SK-N-SH (cell line): ENCODE results near the gene PLAC1. TPM values are rescaled to one million over a fixed set of nuclear protein-coding genes. Genes with fewer than 3 reads are reported as not detected.

Experiments used
- CTCF ChIA-PET: fragments of 300-600, 350-600 bp; formaldehyde crosslinking; extraction: SDS; loops from one replicate; lab custom pipeline; 2021; lab: Yijun Ruan, JAX
- POLR2A ChIA-PET: fragments of 350-600 bp; sonication (Branson Sonifier 250); formaldehyde crosslinking; extraction: SDS; loops from one replicate; lab custom pipeline; 2020; ENCODE audit warnings: antibody characterized with exemption, inconsistent platforms; lab: Yijun Ruan, JAX
- DNase-seq: peaks from one replicate; pipeline ENCODE4 v3.0.0; 2012
- H2AFZ ChIP-seq: fragments of 200-600 bp; sonication (generic); 2 replicates; pipeline ENCODE4 v1.8.1; 2016; ENCODE audit warnings: antibody characterized with exemption, mild to moderate bottlenecking, low read depth
- H3F3A ChIP-seq: fragments of 200-600 bp; sonication (generic); replicated peaks from 2 replicates; pipeline ENCODE3; 2016; ENCODE audit warnings: antibody characterized with exemption, mild to moderate bottlenecking; ENCODE audit not compliant: insufficient read depth
- H3K27ac ChIP-seq, 2 experiments: fragments of 200-500 bp in 1 of 2; fragments of 200-600 bp in 1 of 2; sonication (Bioruptor generic) in 1 of 2; sonication (generic), shearing (Covaris generic) in 1 of 2; 2 replicates each; pipeline versions ENCODE4 v1.5.1 to v1.6.1; 2014 to 2016; ENCODE audit warnings: low read depth in 2 of 2, inconsistent platforms in 1 of 2, low read length in 1 of 2, mild to moderate bottlenecking in 1 of 2, mixed read lengths in 1 of 2
- H3K27me3 ChIP-seq: fragments of 200-600 bp; sonication (generic), shearing (Covaris generic); 2 replicates; pipeline ENCODE4 v1.6.1; 2016; ENCODE audit warnings: mixed run types; ENCODE audit not compliant: insufficient read depth
- H3K36me3 ChIP-seq, 2 experiments: fragments of 200-500 bp in 1 of 2; fragments of 200-600 bp in 1 of 2; sonication (Bioruptor generic) in 1 of 2; sonication (generic) in 1 of 2; replicated peaks in 1 of 2; 2 replicates each; pipeline versions ENCODE3 to v1.5.1; 2014 to 2016; ENCODE audit warnings: low read length in 1 of 2, mild to moderate bottlenecking in 1 of 2; ENCODE audit not compliant: insufficient read depth in 2 of 2, control insufficient read depth in 1 of 2
- H3K4me1 ChIP-seq, 2 experiments: fragments of 200-500 bp in 1 of 2; fragments of 200-600 bp in 1 of 2; sonication (Bioruptor generic) in 1 of 2; sonication (generic), shearing (Covaris generic) in 1 of 2; 2 replicates each; pipeline versions ENCODE4 v1.5.1 to v1.6.1; 2014 to 2016; ENCODE audit warnings: low read depth in 1 of 2, low read length in 1 of 2, mixed run types in 1 of 2; ENCODE audit not compliant: insufficient read depth in 2 of 2, control insufficient read depth in 1 of 2
- H3K4me2 ChIP-seq: fragments of 200-600 bp; sonication (generic), shearing (Covaris generic); 2 replicates; pipeline ENCODE4 v1.6.1; 2017; ENCODE audit warnings: mixed run types
- H3K4me3 ChIP-seq, 2 experiments: fragments of 200-500 bp in 1 of 2; fragments of 200-600 bp in 1 of 2; sonication (Bioruptor generic) in 1 of 2; sonication (generic), shearing (Covaris generic) in 1 of 2; 2 replicates each; pipeline versions ENCODE4 v1.5.1 to v1.8.1; 2014 to 2016; ENCODE audit warnings: low read depth in 2 of 2, inconsistent platforms in 1 of 2, low read length in 1 of 2, mild to moderate bottlenecking in 1 of 2, mixed read lengths in 1 of 2, moderate library complexity in 1 of 2
- H3K79me2 ChIP-seq: fragments of 200-600 bp; sonication (generic); 2 replicates; pipeline ENCODE4 v1.8.1; 2017; ENCODE audit warnings: mild to moderate bottlenecking; ENCODE audit not compliant: insufficient read depth
- H3K9ac ChIP-seq: fragments of 200-600 bp; sonication (generic); 2 replicates; pipeline ENCODE4 v1.6.1; 2017; ENCODE audit warnings: mixed run types
- H3K9me2 ChIP-seq: fragments of 200-600 bp; sonication (generic); 2 replicates; pipeline ENCODE4 v1.6.1; 2017; ENCODE audit warnings: mixed run types
- H3K9me3 ChIP-seq: fragments of 200-600 bp; sonication (generic); 2 replicates; pipeline ENCODE4 v1.6.1; 2017; ENCODE audit warnings: mixed run types, mild to moderate bottlenecking, moderate library complexity
- H4K20me1 ChIP-seq: fragments of 200-600 bp; sonication (generic); 2 replicates; pipeline ENCODE4 v1.6.1; 2017; ENCODE audit warnings: mild to moderate bottlenecking, mixed run types; ENCODE audit not compliant: insufficient read depth
- CHD2 ChIP-seq: fragments of 150-350 bp; IDR thresholded peaks from 2 replicates; pipeline ENCODE4 v1.6.1; 2018; ENCODE audit warnings: low read length; ENCODE audit not compliant: partially characterized antibody
- CTCF ChIP-seq: fragments of 200-600 bp; sonication (generic); IDR thresholded peaks from 2 replicates; pipeline ENCODE4 v1.6.1; 2017; ENCODE audit warnings: antibody characterized with exemption, mild to moderate bottlenecking, moderate library complexity
- EP300 ChIP-seq, 2 experiments: IDR thresholded peaks; 2 replicates each; pipeline versions ENCODE4 v1.4.0 to v1.6.1; 2012; ENCODE audit warnings: borderline replicate concordance in 1 of 2, low read depth in 1 of 2, low read length in 1 of 2
- EZH2phosphoT487 ChIP-seq: fragments of 200-600 bp; sonication (generic); IDR thresholded peaks from 2 replicates; pipeline ENCODE4 v1.6.1; 2017; ENCODE audit warnings: low read depth, mixed run types, mild to moderate bottlenecking, antibody characterized with exemption, moderate library complexity, borderline replicate concordance
- GABPA ChIP-seq: IDR thresholded peaks from 2 replicates; pipeline ENCODE4 v1.4.0; 2012; ENCODE audit warnings: low read depth, mild to moderate bottlenecking
- IRF3 ChIP-seq: fragments of 150-350 bp; IDR thresholded peaks from 2 replicates; pipeline ENCODE4 v1.6.1; 2016; ENCODE audit warnings: mild to moderate bottlenecking, low read depth, low read length
- JUND ChIP-seq: IDR thresholded peaks from 2 replicates; pipeline ENCODE4 v1.4.0; 2012
- MAX ChIP-seq: IDR thresholded peaks from 2 replicates; pipeline ENCODE4 v1.4.0; 2012; ENCODE audit warnings: low read depth
- PBX3 ChIP-seq: IDR thresholded peaks from 2 replicates; pipeline ENCODE4; 2012
- RFX5 ChIP-seq: IDR thresholded peaks from 2 replicates; pipeline ENCODE4 v1.6.1; 2012; ENCODE audit warnings: mild to moderate bottlenecking, improper control_type of control experiment, low read length
- SIN3A ChIP-seq: IDR thresholded peaks from 2 replicates; pipeline ENCODE4 v1.6.1; 2012; ENCODE audit warnings: low read depth, mild to moderate bottlenecking, low read length, moderate library complexity, borderline replicate concordance
- YY1 ChIP-seq: IDR thresholded peaks from 2 replicates; pipeline ENCODE4 v1.4.0; 2012; ENCODE audit warnings: low read depth, mild to moderate bottlenecking
- WGBS: methylation state at CpG from one replicate; pipeline ENCODE4 v1.1.6; 2017; ENCODE audit warnings: low lambda C conversion rate; 5-methylcytosine and 5-hydroxymethylcytosine counted together
- polyA plus RNA-seq, 3 experiments: library from polyadenylated mRNA; depleted of rRNA; stranded (reverse); fragments of >200 nt; gene quantifications; 2 replicates each; pipeline ENCODE4 v1.2.3, GENCODE V29; 2012

Gene PLAC1
- polyA plus RNA-seq, 1 of the 3 experiments (the other 2 are of a cell fraction), result 50.9 TPM

- TF ChIP-seq CHD2 (no peak), CTCF (no peak)
Measured at GRCh38 chrX:134654398-134655012, 3.8 kb downstream of the PLAC1 start (continued).

GRCh38 chrX:134653835-134654234 is 4.4 kb downstream of the PLAC1 start:
- Histone ChIP-seq H3K4me2 (no peak overlapping the region), H2AFZ (no peak overlapping the region), H3K27me3 (no peaks in the 10 kb centered on the region), H3K36me3 (no peaks in the 10 kb centered on the region), H3K9me2 (no peaks in the 10 kb centered on the region), H4K20me1 (no peaks in the 10 kb centered on the region), H3K9me3 (no peaks in the 10 kb centered on the region), H3K4me1 (peaks cover 0 to 4% of the 10 kb centered on the region in 2 experiments; a peak in 2 of 4 replicates), H3F3A (no peaks in the 10 kb centered on the region), H3K79me2 (no peaks in the 10 kb centered on the region), H3K4me3 (no peak overlapping the region), H3K9ac (no peak overlapping the region), H3K27ac (peak overlapping the region in 1 of 2 experiments; percentile 60; a peak in 1 of 4 replicates)
- DNase-seq, result no peak
- ChIA-PET CTCF (interaction anchor here (1.0 kb wide), 1 partner anchor 133 kb away, joined by 3 read pairs; no protein-coding TSS in a partner anchor), POLR2A (no interaction called here)
- TF ChIP-seq JUND (no peak), MAX (no peak), GABPA (no peak), EP300 (IDR thresholded peaks at IDR 0.05; ENCODE audit: borderline replicate concordance in 1 of 2, low read depth in 1 of 2, low read length in 1 of 2) (no peak), PBX3 (no peak), EZH2phosphoT487 (no peak), YY1 (no peak), RFX5 (no peak), SIN3A (no peak), IRF3 (no peak)
- WGBS, result 57% methylated on average over 1 of the region's 1 CpG
